ENCODE measurements around the gene KMT2B. TPM values are rescaled to one million over a fixed set of nuclear protein-coding genes. Genes with fewer than 3 reads are reported as not detected.
A peak's percentile ranks its signal among the peaks of the same experiment; 100 is the strongest.

The KMT2B gene
- total and polyA plus RNA-seq, 2 donors (not counting 1 experiment from before 2014, with no cell fraction given) = 85.6 to 96.9 TPM

GRCh38 chr19:35734889-35735288, 17.1 kb downstream of the KMT2B start:
- Histone ChIP-seq H3K4me3 (ENCODE audit: control extremely low read depth in 1 of 5, extremely low read depth in 1 of 5, insufficient read depth in 1 of 5, low read depth in 2 of 5, low read length in 4 of 5) (no peak overlapping the region), H3K36me3 (replicated peaks in 1 of 2; ENCODE audit: control extremely low read depth in 1 of 2, control insufficient read depth in 1 of 2, extremely low read depth in 1 of 2, insufficient read depth in 2 of 2, low read length in 1 of 2) (peaks cover 2 to 80% of the 10 kb centered on the region in 2 experiments), H3K27me3 (replicated peaks in 1 of 4; ENCODE audit: control extremely low read depth in 1 of 4, control insufficient read depth in 3 of 4, insufficient read depth in 4 of 4, low read length in 3 of 4) (no peaks in the 10 kb centered on the region), H3K4me2 (replicated peaks; ENCODE audit: low read depth, low read length, poor library complexity, severe bottlenecking) (no peak overlapping the region), H3K4me1 (ENCODE audit: control insufficient read depth in 2 of 2, insufficient read depth in 2 of 2, low read length in 2 of 2) (peaks cover 12 to 22% of the 10 kb centered on the region in 2 donors), H4K20me1 (ENCODE audit: control insufficient read depth, insufficient read depth, low read length, poor library complexity, severe bottlenecking) (peaks cover 55% of the 10 kb centered on the region), H3K27ac (ENCODE audit: low read length in 2 of 2) (no peak overlapping the region), H3K79me2 (ENCODE audit: control insufficient read depth, insufficient read depth, low read length) (peaks cover 34% of the 10 kb centered on the region), H3K9me3 (ENCODE audit: control extremely low read depth in 1 of 3, control insufficient read depth in 2 of 3, insufficient read depth in 1 of 3, low read length in 2 of 3) (no peaks in the 10 kb centered on the region), H3K9ac (ENCODE audit: low read length) (no peak overlapping the region), H2AFZ (ENCODE audit: insufficient read depth, low read depth, low read length, poor library complexity, severe bottlenecking) (no peak overlapping the region)
- Mint-ChIP-seq H3K4me3 (no peak overlapping the region), H3K9me3 (ENCODE audit: insufficient read depth) (no peaks in the 10 kb centered on the region), H3K27ac (no peak overlapping the region), H3K4me1 (peaks cover 28% of the 10 kb centered on the region), H3K27me3 (no peaks in the 10 kb centered on the region)
- ChIA-PET POLR2A (no interaction called here), CTCF (interaction anchor here (0.5 kb wide), 1 partner anchor 47 kb away, joined by 3 read pairs; no protein-coding TSS in a partner anchor)
- WGBS (ENCODE audit: insufficient coverage) = 87% methylated on average over 5 of the region's 5 CpGs
- intact Hi-C loops (cut with micrococcal nuclease) = no loop called here
- TF ChIP-seq CTCF (IDR thresholded peaks at IDR 0.05) (no peak), EZH2 (IDR thresholded peaks at IDR 0.05; ENCODE audit: borderline replicate concordance, insufficient read depth, low read depth, low read length, poor library complexity, severe bottlenecking) (no peak)
- ATAC-seq (ENCODE audit: low read depth) (no peak), DNase-seq (no peak)

DNA sequence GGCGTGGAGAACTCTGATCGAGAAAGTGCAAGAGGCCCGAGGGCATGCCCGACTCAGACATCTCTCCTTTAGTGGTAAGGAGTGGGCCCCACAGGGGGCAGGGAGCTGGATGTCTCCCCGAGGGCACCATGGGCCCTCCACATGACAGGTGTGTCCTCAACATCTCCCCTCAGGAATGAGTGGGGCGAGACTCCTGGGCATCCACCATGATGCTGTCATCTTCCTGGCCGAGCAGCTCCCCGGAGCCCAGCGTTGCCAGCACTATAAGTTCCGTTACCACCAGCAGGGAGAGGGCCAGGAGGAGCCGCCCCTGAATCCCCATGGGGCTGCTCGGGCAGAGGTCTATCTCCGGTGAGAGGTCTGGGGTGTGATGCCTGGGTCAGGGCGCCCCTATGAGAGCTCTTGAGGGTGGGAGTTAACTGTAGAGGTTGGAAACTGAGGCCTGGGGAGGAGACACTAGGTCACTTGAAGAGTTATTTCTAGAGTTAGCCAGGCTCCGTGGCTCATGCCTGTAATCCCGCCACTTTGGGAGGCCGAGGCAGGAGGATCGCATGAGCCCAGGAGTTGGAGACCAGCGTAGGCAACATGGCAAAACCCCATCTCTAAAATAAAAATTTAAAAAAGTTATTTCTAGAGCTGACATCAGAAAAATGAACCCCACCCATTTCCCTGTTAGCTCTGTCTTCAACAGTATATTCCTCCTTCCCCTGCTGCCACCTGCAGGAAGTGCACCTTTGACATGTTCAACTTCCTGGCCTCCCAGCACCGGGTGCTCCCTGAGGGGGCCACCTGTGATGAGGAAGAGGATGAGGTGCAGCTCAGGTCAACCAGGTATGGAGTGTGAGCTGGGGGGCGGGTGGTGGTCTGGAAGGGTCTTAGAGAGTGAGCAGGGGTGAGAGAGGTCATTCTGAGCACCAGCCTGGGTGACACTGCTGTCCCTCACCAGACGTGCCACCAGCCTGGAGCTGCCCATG, 19.4 kb downstream of the KMT2B start:
- H3K27me3 Mint-ChIP-seq = no peaks in the 10 kb centered on the region
- Histone ChIP-seq H3K9me3 (ENCODE audit: control extremely low read depth in 1 of 3, control insufficient read depth in 2 of 3, insufficient read depth in 1 of 3, low read length in 2 of 3) (no peaks in the 10 kb centered on the region), H3K4me1 (ENCODE audit: control insufficient read depth in 2 of 2, insufficient read depth in 2 of 2, low read length in 2 of 2) (peaks cover 14 to 39% of the 10 kb centered on the region in 2 donors), H3K27ac (ENCODE audit: low read length in 2 of 2) (peak overlapping the region; percentile 52 to 62), H2AFZ (ENCODE audit: insufficient read depth, low read depth, low read length, poor library complexity, severe bottlenecking) (no peak overlapping the region), H4K20me1 (ENCODE audit: control insufficient read depth, insufficient read depth, low read length, poor library complexity, severe bottlenecking) (peaks cover 43% of the 10 kb centered on the region), H3K9ac (ENCODE audit: low read length) (no peak overlapping the region), H3K4me2 (replicated peaks; ENCODE audit: low read depth, low read length, poor library complexity, severe bottlenecking) (no peak overlapping the region), H3K4me3 (ENCODE audit: control extremely low read depth in 1 of 5, extremely low read depth in 1 of 5, insufficient read depth in 1 of 5, low read depth in 2 of 5, low read length in 4 of 5) (no peak overlapping the region), H3K27me3 (replicated peaks in 1 of 4; ENCODE audit: control extremely low read depth in 1 of 4, control insufficient read depth in 3 of 4, insufficient read depth in 4 of 4, low read length in 3 of 4) (no peaks in the 10 kb centered on the region), H3K36me3 (replicated peaks in 1 of 2; ENCODE audit: control extremely low read depth in 1 of 2, control insufficient read depth in 1 of 2, extremely low read depth in 1 of 2, insufficient read depth in 2 of 2, low read length in 1 of 2) (peaks cover 0 to 58% of the 10 kb centered on the region in 2 experiments), H3K79me2 (ENCODE audit: control insufficient read depth, insufficient read depth, low read length) (peaks cover 37% of the 10 kb centered on the region)
- POLR2A ChIA-PET = no interaction called here
- no peaks in the 10 kb centered on the region for H3K9me3 Mint-ChIP-seq (ENCODE audit: insufficient read depth)
- ATAC-seq (ENCODE audit: low read depth) (no peak), DNase-seq (peak; percentile 53)
- CTCF ChIA-PET = interaction anchor here (0.6 to 1.5 kb wide), 4 partner anchors 19 to 49 kb away, joined by 3 read pairs; no protein-coding TSS in a partner anchor
- H3K4me3 Mint-ChIP-seq = peak overlapping the region; percentile 16
- intact Hi-C loops (cut with micrococcal nuclease) = no loop called here
- 83% methylated on average over 18 of the region's 22 CpGs for WGBS (ENCODE audit: insufficient coverage)
- H3K4me1 Mint-ChIP-seq = peaks cover 40% of the 10 kb centered on the region
- TF ChIP-seq CTCF (IDR thresholded peaks at IDR 0.05) (peak; percentile 20), EZH2 (IDR thresholded peaks at IDR 0.05; ENCODE audit: borderline replicate concordance, insufficient read depth, low read depth, low read length, poor library complexity, severe bottlenecking) (no peak)
- H3K27ac Mint-ChIP-seq = peak overlapping the region; percentile 85
